SJSA1 (cell line): ENCODE results near the gene ACOT9. TPM values are rescaled to one million over a fixed set of nuclear protein-coding genes. Genes with fewer than 3 reads are reported as not detected.
A peak's percentile ranks its signal among the peaks of the same experiment; 100 is the strongest.
"Not testable (repeated sequence)": the region's sequence is repeated elsewhere in the genome, so short reads cannot be mapped to it uniquely, and the experiment has no call there.

Experiments
- DNase-seq, 2 experiments: peaks; one replicate each; pipeline ENCODE4 v3.0.0-alpha.2; 2015 to 2020; ENCODE audit warnings: low spot score in 2 of 2, low read depth in 1 of 2
- H3K27ac ChIP-seq: fragments of 250-450 bp; sonication (Bioruptor Pico); 2 replicates; pipeline ENCODE4 v1.5.1; 2020; ENCODE audit warnings: mild to moderate bottlenecking, moderate library complexity
- H3K27me3 ChIP-seq: fragments of 250-450 bp; sonication (Bioruptor Pico); replicated peaks from 2 replicates; pipeline ENCODE4 v1.5.1; 2020; ENCODE audit warnings: mild to moderate bottlenecking, moderate library complexity
- H3K36me3 ChIP-seq: fragments of 250-450 bp; sonication (Bioruptor Pico); 2 replicates; pipeline ENCODE4 v1.5.1; 2020; ENCODE audit warnings: mild to moderate bottlenecking
- H3K4me1 ChIP-seq: fragments of 250-450 bp; sonication (Bioruptor Pico); replicated peaks from 2 replicates; pipeline ENCODE4 v1.6.1; 2021; ENCODE audit warnings: mild to moderate bottlenecking
- H3K4me3 ChIP-seq: fragments of 250-450 bp; sonication (Bioruptor Pico); 2 replicates; pipeline ENCODE4 v1.5.1; 2020; ENCODE audit warnings: mild to moderate bottlenecking
- H3K9me3 ChIP-seq: fragments of 250-450 bp; sonication (Bioruptor Pico); replicated peaks from 2 replicates; pipeline ENCODE4 v1.5.1; 2020; ENCODE audit warnings: mild to moderate bottlenecking
- total RNA-seq: library from RNA; depleted of rRNA; stranded (reverse); fragments of >200 nt; shearing (Covaris generic); gene quantifications from 2 replicates; pipeline ENCODE4 v1.2.3, GENCODE V29; 2014

ACOT9 gene
- total RNA-seq, 1 experiment from 2014 or later, result 68.9 TPM

- peaks cover 31% of the 10 kb centered on the region for H3K36me3 ChIP-seq
- DNase-seq, result no peak
- no peaks in the 10 kb centered on the region for H3K4me1 ChIP-seq
- H3K27ac ChIP-seq, result no peak overlapping the region
- no peaks in the 10 kb centered on the region for H3K27me3 ChIP-seq
- H3K4me3 ChIP-seq, result no peak overlapping the region
- no peaks in the 10 kb centered on the region for H3K9me3 ChIP-seq
Measured at GRCh38 chrX:23704673-23705206, 38.3 kb downstream of the ACOT9 start.

GRCh38 chrX:23699636-23700194, 43.4 kb downstream of the ACOT9 start:
- H3K27me3 ChIP-seq, result no peaks in the 10 kb centered on the region
- no peaks in the 10 kb centered on the region for H3K4me1 ChIP-seq
- no peak overlapping the region for H3K4me3 ChIP-seq
- no peak overlapping the region for H3K27ac ChIP-seq
- H3K9me3 ChIP-seq, result no peaks in the 10 kb centered on the region
- no peak for DNase-seq
- peaks cover 15% of the 10 kb centered on the region for H3K36me3 ChIP-seq

GRCh38 chrX:23694606-23695005, 48.5 kb downstream of the ACOT9 start:
- no peak for DNase-seq
- H3K36me3 ChIP-seq, result no peaks in the 10 kb centered on the region

GRCh38 chrX:23692166-23692565, 50.9 kb downstream of the ACOT9 start:
- Histone ChIP-seq H3K27me3 (no peaks in the 10 kb centered on the region), H3K4me3 (no peak overlapping the region), H3K27ac (no peak overlapping the region), H3K9me3 (no peaks in the 10 kb centered on the region), H3K36me3 (no peaks in the 10 kb centered on the region), H3K4me1 (no peaks in the 10 kb centered on the region)
- DNase-seq, result no peak

More at GRCh38 chrX:23694606-23695005, 48.5 kb downstream of the ACOT9 start:
- Histone ChIP-seq H3K4me1 (no peaks in the 10 kb centered on the region), H3K4me3 (no peak overlapping the region), H3K27ac (no peak overlapping the region), H3K9me3 (no peaks in the 10 kb centered on the region), H3K27me3 (no peaks in the 10 kb centered on the region)

- H3K27me3 ChIP-seq, H3K4me3 ChIP-seq, DNase-seq: not testable (repeated sequence)
Measured at GRCh38 chrX:23676486-23676885, 66.6 kb downstream of the ACOT9 start.

GRCh38 chrX:23673108-23673507, 70.0 kb downstream of the ACOT9 start:
- no peak overlapping the region for H3K4me3 ChIP-seq
- H3K36me3 ChIP-seq, result peaks cover 5% of the 10 kb centered on the region; the same call in 1 of the 2 replicates
- no peak for DNase-seq
- H3K27ac ChIP-seq, result no peak overlapping the region
- no peaks in the 10 kb centered on the region for H3K4me1 ChIP-seq
- no peaks in the 10 kb centered on the region for H3K9me3 ChIP-seq
- no peaks in the 10 kb centered on the region for H3K27me3 ChIP-seq

More at GRCh38 chrX:23676486-23676885, 66.6 kb downstream of the ACOT9 start:
- not testable (repeated sequence) for H3K27ac ChIP-seq, H3K9me3 ChIP-seq, H3K36me3 ChIP-seq, H3K4me1 ChIP-seq

- Histone ChIP-seq H3K36me3 (peaks cover 7% of the 10 kb centered on the region; the same call in 1 of the 2 replicates), H3K4me1 (peaks cover 4% of the 10 kb centered on the region; the same call in 1 of the 2 replicates), H3K27ac (no peak overlapping the region), H3K27me3 (no peaks in the 10 kb centered on the region), H3K4me3 (no peak overlapping the region), H3K9me3 (no peaks in the 10 kb centered on the region)
- no peak for DNase-seq
Measured at GRCh38 chrX:23670528-23670927, 72.5 kb downstream of the ACOT9 start.

GRCh38 chrX:23668335-23668734, 74.7 kb downstream of the ACOT9 start:
- peaks cover 7% of the 10 kb centered on the region; the same call in 1 of the 2 replicates for H3K36me3 ChIP-seq
- no peaks in the 10 kb centered on the region for H3K9me3 ChIP-seq
- peak overlapping the region; percentile 72 for H3K4me3 ChIP-seq
- no peak for DNase-seq
- peaks cover 4% of the 10 kb centered on the region; the same call in 1 of the 2 replicates for H3K4me1 ChIP-seq
- H3K27ac ChIP-seq, result no peak overlapping the region
- no peaks in the 10 kb centered on the region for H3K27me3 ChIP-seq

GRCh38 chrX:23667239-23668177, 75.6 kb downstream of the ACOT9 start, which contains the start of gene PRDX4:
Gene PRDX4 (plus strand): TSS chrX:23667493. CDS start chrX:23667571, 78 bp downstream.
- Histone ChIP-seq H3K4me3 (peak within 1 kb of the TSS; percentile 72), H3K4me1 (peaks cover 4% of the 10 kb centered on the region; the same call in 1 of the 2 replicates), H3K27me3 (no peaks in the 10 kb centered on the region), H3K9me3 (no peaks in the 10 kb centered on the region), H3K36me3 (peaks cover 7% of the 10 kb centered on the region; the same call in 1 of the 2 replicates), H3K27ac (peak within 1 kb of the TSS; percentile 59)
- peak; percentile 63 to 86 for DNase-seq

- no peak overlapping the region for H3K4me3 ChIP-seq
- DNase-seq, result no peak
- H3K27ac ChIP-seq, result no peak overlapping the region
- H3K27me3 ChIP-seq, result no peaks in the 10 kb centered on the region
- H3K9me3 ChIP-seq, result no peaks in the 10 kb centered on the region
- H3K4me1 ChIP-seq, result peaks cover 4% of the 10 kb centered on the region; the same call in 1 of the 2 replicates
- H3K36me3 ChIP-seq, result 0 out of 2 replicates have a peak, but pooled peaks cover 2% of the 10 kb centered on the region
Measured at GRCh38 chrX:23666282-23666681, 76.8 kb downstream of the ACOT9 start.

GRCh38 chrX:23664496-23664895, 78.6 kb downstream of the ACOT9 start:
- 0 out of 2 replicates have a peak, but pooled peaks cover 2% of the 10 kb centered on the region for H3K36me3 ChIP-seq
- H3K27me3 ChIP-seq, result no peaks in the 10 kb centered on the region
- no peak overlapping the region for H3K27ac ChIP-seq
- H3K9me3 ChIP-seq, result no peaks in the 10 kb centered on the region
- no peak overlapping the region for H3K4me3 ChIP-seq
- peaks cover 4% of the 10 kb centered on the region; the same call in 1 of the 2 replicates for H3K4me1 ChIP-seq
- DNase-seq, result no peak

- Histone ChIP-seq H3K27ac (no peak overlapping the region), H3K9me3 (no peaks in the 10 kb centered on the region), H3K36me3 (0 out of 2 replicates have a peak, but pooled peaks cover 2% of the 10 kb centered on the region), H3K27me3 (no peaks in the 10 kb centered on the region), H3K4me1 (peaks cover 4% of the 10 kb centered on the region; the same call in 1 of the 2 replicates), H3K4me3 (no peak overlapping the region)
- DNase-seq, result no peak
Measured at GRCh38 chrX:23662853-23663252, 80.2 kb downstream of the ACOT9 start.

GRCh38 chrX:23662187-23662586, 80.9 kb downstream of the ACOT9 start:
- no peak overlapping the region for H3K27ac ChIP-seq
- H3K4me3 ChIP-seq, result no peak overlapping the region
- no peaks in the 10 kb centered on the region for H3K9me3 ChIP-seq
- no peaks in the 10 kb centered on the region for H3K36me3 ChIP-seq
- H3K4me1 ChIP-seq, result peaks cover 4% of the 10 kb centered on the region; the same call in 1 of the 2 replicates
- no peaks in the 10 kb centered on the region for H3K27me3 ChIP-seq
- DNase-seq, result no peak
